ENCODE data around the gene RNPEP. TPM values are rescaled to one million over a fixed set of nuclear protein-coding genes. Genes with fewer than 3 reads are reported as not detected.

RNPEP gene
- total and polyA plus RNA-seq, 2 of the 8 experiments (the other 6 are each of a cell fraction or from before 2014, with no cell fraction given), result 34.1 to 51.1 TPM

GRCh38 chr1:202009326-202010179 is 27.1 kb downstream of the RNPEP start (continued):
- peak in 2 of 3 experiments; percentile 73 to 82; a peak in 3 of 4 replicates for TF ChIP-seq CTCF (IDR thresholded peaks at IDR 0.05; ENCODE audit: control extremely low read depth in 1 of 3, insufficient read depth in 1 of 3, low read depth in 1 of 3, low read length in 3 of 3)
- peak; percentile 30; the same call in 1 of the 2 replicates for TF ChIP-seq TBP (IDR thresholded peaks at IDR 0.05; ENCODE audit: low read depth, low read length)
- TF ChIP-seq TCF12 (IDR thresholded peaks at IDR 0.05; ENCODE audit: low read depth, low read length), result no peak
- no peak for TF ChIP-seq CHD1 (IDR thresholded peaks at IDR 0.05; ENCODE audit: low read depth, low read length)
- TF ChIP-seq TAF7 (optimal IDR thresholded peaks at IDR 0.05; ENCODE audit: borderline replicate concordance, low read depth, low read length), result no peak
- peak; percentile 10 for TF ChIP-seq KDM4A (IDR thresholded peaks at IDR 0.05; ENCODE audit: low read depth, low read length, severe bottlenecking)
